K562 (cell line): Measurements from ENCODE around the gene PLCG2. TPM values are rescaled to one million over a fixed set of nuclear protein-coding genes. Genes with fewer than 3 reads are reported as not detected.

Source experiments
- GABPB2 ChIP-seq: fragments of 250-450 bp; sonication (Bioruptor Pico); conservative IDR thresholded peaks from 2 replicates; pipeline ENCODE4 v1.5.1; 2021; ENCODE audit warnings: mild to moderate bottlenecking
- SIRT6 ChIP-seq: IDR thresholded peaks from one replicate; pipeline ENCODE4 v1.6.1; 2012; ENCODE audit warnings: low read depth, mild to moderate bottlenecking, control low read depth, inconsistent platforms, low read length, moderate library complexity
- U2AF2 ChIP-seq: fragments of 200-400 bp; formaldehyde crosslinking; optimal IDR thresholded peaks from 2 replicates; pipeline ENCODE3; 2017; ENCODE audit warnings: low read depth, mild to moderate bottlenecking, low read length
- polyA plus RNA-seq, 8 experiments: library from polyadenylated mRNA; depleted of rRNA in 4 of 8; stranded (reverse) in 5 of 8; unstranded in 3 of 8; fragments of >200 nt; fragmentation: Nextera tagmentation in 2 of 8; fragmentation: Illumina TruSeq in 1 of 8; extraction: Ambion mirVana in 2 of 8; extraction: Trizol in 1 of 8; gene quantifications; 2 replicates each; pipeline versions ENCODE4 v1.2.1 to v1.2.3, GENCODE V29; 2011 to 2014; ENCODE audit warnings: inconsistent platforms in 1 of 8, missing spikeins in 1 of 8
- total RNA-seq, 7 experiments: library from RNA; depleted of rRNA in 6 of 7; stranded (reverse); fragments of >200 nt in 6 of 7; fragmentation: Illumina TruSeq in 2 of 7; extraction: Trizol in 2 of 7; gene quantifications; 2 replicates each; pipeline versions ENCODE4 v1.2.1 to v1.2.3, GENCODE V29; 2011 to 2021; ENCODE audit warnings: low replicate concordance in 1 of 7
- TF ChIP-seq, protein P1 (sequence below): sonication (generic); formaldehyde crosslinking; IDR thresholded peaks from 2 replicates; pipeline ENCODE4 v1.8.1; 2023; ENCODE audit warnings: mild to moderate bottlenecking, missing genetic modification reagents
- TF ChIP-seq, protein P2 (sequence below): sonication (generic); formaldehyde crosslinking; IDR thresholded peaks from 2 replicates; pipeline ENCODE4 v1.8.0; 2022; ENCODE audit warnings: mild to moderate bottlenecking, missing genetic modification reagents
- TF ChIP-seq, protein P3 (sequence below): fragments of 450-650 bp; IDR thresholded peaks from 2 replicates; pipeline ENCODE4 v1.6.1; 2018; ENCODE audit not compliant: partially characterized antibody

The PLCG2 gene
- total and polyA plus RNA-seq, 9 of the 15 experiments (the other 6 are each of a cell fraction or from before 2014, with no cell fraction given), result 0.94 to 7.1 (median 3.1) TPM

DNA sequence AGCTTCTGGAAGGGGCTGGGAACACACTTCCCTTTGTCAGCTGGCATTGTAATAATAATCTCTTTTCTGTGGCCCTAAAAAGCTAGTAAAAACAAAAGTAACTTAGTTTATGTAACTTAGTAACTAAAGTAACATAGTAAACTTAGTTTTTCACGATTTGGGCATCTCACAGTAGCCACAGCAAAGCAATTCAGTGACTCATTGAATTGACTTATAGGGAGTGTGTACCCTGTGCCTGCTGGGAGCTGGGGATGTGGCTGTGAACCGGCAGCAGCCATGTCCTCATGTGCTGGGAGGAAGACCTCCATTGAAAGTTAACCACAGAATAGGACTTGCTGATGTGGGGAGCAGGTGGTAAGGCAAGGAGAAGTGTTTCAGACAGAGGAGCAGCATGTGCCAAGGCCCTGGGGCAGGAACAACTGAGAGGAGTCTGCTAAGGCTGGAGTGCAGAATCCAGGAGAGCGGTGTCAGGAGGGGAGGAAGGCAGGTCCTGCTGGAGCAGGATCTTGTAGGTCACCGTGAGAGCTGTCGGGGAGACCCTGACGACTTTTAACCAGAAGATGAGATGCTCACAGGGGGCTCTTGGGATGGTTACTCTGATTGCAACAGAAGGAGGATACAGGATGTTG, 112.8 kb downstream of the PLCG2 start (continued):
- TF ChIP-seq, protein P1, sequence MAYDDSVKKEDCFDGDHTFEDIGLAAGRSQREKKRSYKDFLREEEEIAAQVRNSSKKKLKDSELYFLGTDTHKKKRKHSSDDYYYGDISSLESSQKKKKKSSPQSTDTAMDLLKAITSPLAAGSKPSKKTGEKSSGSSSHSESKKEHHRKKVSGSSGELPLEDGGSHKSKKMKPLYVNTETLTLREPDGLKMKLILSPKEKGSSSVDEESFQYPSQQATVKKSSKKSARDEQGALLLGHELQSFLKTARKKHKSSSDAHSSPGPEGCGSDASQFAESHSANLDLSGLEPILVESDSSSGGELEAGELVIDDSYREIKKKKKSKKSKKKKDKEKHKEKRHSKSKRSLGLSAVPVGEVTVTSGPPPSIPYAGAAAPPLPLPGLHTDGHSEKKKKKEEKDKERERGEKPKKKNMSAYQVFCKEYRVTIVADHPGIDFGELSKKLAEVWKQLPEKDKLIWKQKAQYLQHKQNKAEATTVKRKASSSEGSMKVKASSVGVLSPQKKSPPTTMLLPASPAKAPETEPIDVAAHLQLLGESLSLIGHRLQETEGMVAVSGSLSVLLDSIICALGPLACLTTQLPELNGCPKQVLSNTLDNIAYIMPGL (CRISPR knock-in tag), result no peak
- TF ChIP-seq GABPB2, result no peak
- TF ChIP-seq SIRT6, result no peak
- TF ChIP-seq, protein P2, sequence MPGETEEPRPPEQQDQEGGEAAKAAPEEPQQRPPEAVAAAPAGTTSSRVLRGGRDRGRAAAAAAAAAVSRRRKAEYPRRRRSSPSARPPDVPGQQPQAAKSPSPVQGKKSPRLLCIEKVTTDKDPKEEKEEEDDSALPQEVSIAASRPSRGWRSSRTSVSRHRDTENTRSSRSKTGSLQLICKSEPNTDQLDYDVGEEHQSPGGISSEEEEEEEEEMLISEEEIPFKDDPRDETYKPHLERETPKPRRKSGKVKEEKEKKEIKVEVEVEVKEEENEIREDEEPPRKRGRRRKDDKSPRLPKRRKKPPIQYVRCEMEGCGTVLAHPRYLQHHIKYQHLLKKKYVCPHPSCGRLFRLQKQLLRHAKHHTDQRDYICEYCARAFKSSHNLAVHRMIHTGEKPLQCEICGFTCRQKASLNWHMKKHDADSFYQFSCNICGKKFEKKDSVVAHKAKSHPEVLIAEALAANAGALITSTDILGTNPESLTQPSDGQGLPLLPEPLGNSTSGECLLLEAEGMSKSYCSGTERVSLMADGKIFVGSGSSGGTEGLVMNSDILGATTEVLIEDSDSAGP (CRISPR knock-in tag), result no peak
- TF ChIP-seq U2AF2, result no peak
- TF ChIP-seq, protein P3, sequence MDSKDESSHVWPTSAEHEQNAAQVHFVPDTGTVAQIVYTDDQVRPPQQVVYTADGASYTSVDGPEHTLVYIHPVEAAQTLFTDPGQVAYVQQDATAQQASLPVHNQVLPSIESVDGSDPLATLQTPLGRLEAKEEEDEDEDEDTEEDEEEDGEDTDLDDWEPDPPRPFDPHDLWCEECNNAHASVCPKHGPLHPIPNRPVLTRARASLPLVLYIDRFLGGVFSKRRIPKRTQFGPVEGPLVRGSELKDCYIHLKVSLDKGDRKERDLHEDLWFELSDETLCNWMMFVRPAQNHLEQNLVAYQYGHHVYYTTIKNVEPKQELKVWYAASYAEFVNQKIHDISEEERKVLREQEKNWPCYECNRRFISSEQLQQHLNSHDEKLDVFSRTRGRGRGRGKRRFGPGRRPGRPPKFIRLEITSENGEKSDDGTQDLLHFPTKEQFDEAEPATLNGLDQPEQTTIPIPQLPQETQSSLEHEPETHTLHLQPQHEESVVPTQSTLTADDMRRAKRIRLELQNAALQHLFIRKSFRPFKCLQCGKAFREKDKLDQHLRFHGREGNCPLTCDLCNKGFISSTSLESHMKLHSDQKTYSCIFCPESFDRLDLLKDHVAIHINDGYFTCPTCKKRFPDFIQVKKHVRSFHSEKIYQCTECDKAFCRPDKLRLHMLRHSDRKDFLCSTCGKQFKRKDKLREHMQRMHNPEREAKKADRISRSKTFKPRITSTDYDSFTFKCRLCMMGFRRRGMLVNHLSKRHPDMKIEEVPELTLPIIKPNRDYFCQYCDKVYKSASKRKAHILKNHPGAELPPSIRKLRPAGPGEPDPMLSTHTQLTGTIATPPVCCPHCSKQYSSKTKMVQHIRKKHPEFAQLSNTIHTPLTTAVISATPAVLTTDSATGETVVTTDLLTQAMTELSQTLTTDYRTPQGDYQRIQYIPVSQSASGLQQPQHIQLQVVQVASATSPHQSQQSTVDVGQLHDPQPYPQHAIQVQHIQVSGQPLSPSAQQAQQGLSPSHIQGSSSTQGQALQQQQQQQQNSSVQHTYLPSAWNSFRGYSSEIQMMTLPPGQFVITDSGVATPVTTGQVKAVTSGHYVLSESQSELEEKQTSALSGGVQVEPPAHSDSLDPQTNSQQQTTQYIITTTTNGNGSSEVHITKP, result no peak
- TF ChIP-seq, all 486 proteins: peak for 0
